KMS-11 (cell line): ENCODE measurements around the gene C4BPB.

ENCODE experiments used
- H2AFZ ChIP-seq: fragments of 200-600 bp; sonication (generic); 2 replicates; pipeline ENCODE4 v1.6.1; 2016; ENCODE audit warnings: antibody characterized with exemption, mixed run types, low read depth
- H3K27ac ChIP-seq: fragments of 200-600 bp; sonication (generic); 2 replicates; pipeline ENCODE4 v1.6.1; 2016; ENCODE audit warnings: mild to moderate bottlenecking, mixed run types
- H3K27me3 ChIP-seq: fragments of 200-600 bp; sonication (generic); 2 replicates; pipeline ENCODE4 v1.6.1; 2017; ENCODE audit warnings: mild to moderate bottlenecking, low read depth, mixed run types, moderate library complexity; ENCODE audit not compliant: insufficient read depth
- H3K36me3 ChIP-seq: fragments of 200-600 bp; sonication (generic); 2 replicates; pipeline ENCODE4 v1.6.1; 2017; ENCODE audit warnings: mild to moderate bottlenecking, mixed run types; ENCODE audit not compliant: insufficient read depth
- H3K4me1 ChIP-seq: fragments of 200-600 bp; sonication (generic); 2 replicates; pipeline ENCODE4 v1.6.1; 2016; ENCODE audit warnings: mild to moderate bottlenecking, low read depth, mixed run types; ENCODE audit not compliant: poor library complexity, severe bottlenecking
- H3K4me2 ChIP-seq: fragments of 200-600 bp; sonication (generic); 2 replicates; pipeline ENCODE4 v1.7.0; 2016; ENCODE audit warnings: mild to moderate bottlenecking, mixed run types
- H3K4me3 ChIP-seq: fragments of 200-600 bp; sonication (generic); IDR thresholded peaks from 2 replicates; pipeline ENCODE4 v1.6.1; 2017; ENCODE audit warnings: low read depth, low read length, mixed read lengths; ENCODE audit not compliant: insufficient read depth
- H3K79me2 ChIP-seq: fragments of 200-600 bp; sonication (generic); 2 replicates; pipeline ENCODE4 v1.6.1; 2016; ENCODE audit warnings: low read depth, mixed run types; ENCODE audit not compliant: insufficient read depth
- H3K9ac ChIP-seq: fragments of 200-600 bp; sonication (generic); 2 replicates; pipeline ENCODE4 v1.6.1; 2016; ENCODE audit warnings: mild to moderate bottlenecking, mixed run types
- H4K20me1 ChIP-seq: fragments of 200-600 bp; sonication (generic); 2 replicates; pipeline ENCODE4 v1.6.1; 2016; ENCODE audit warnings: mild to moderate bottlenecking, mixed run types; ENCODE audit not compliant: insufficient read depth
- TF ChIP-seq, protein P1 (sequence below): fragments of 200-600 bp; sonication (generic); conservative IDR thresholded peaks from 2 replicates; pipeline ENCODE4 v1.6.1; 2017; ENCODE audit warnings: low read depth, mild to moderate bottlenecking, antibody characterized with exemption, low read length, moderate library complexity, mixed read lengths

The C4BPB gene

DNA sequence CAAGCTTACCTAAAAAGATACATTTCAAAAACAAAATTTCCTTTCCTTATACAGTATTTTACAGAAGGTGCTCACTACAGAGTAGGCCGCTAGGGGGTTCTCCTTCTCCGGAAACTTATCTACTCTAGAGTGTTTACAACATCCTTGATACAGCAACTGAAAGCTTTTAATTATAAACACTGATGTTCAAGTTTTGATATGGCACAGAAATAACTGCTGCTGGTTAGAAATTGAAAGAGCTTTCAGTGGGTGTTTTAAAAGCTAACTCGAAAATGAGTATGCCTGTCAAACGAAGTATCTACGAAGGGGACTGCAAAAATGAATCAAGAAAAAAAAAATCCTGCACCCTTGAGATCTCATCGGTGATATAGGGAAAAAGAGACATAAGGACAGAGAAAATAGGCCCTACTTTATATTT lies 38.7 kb upstream of the C4BPB start:
- Histone ChIP-seq H3K4me2 (peak overlapping the region; percentile 53), H3K4me3 (peak overlapping the region; percentile 46), H3K36me3 (no peaks in the 10 kb centered on the region), H3K4me1 (peaks cover 36% of the 10 kb centered on the region), H3K9ac (peak overlapping the region; percentile 75), H3K79me2 (peaks cover 21% of the 10 kb centered on the region), H3K27ac (peak overlapping the region; percentile 45), H2AFZ (peak overlapping the region; percentile 90), H3K27me3 (no peaks in the 10 kb centered on the region), H4K20me1 (no peaks in the 10 kb centered on the region)
- TF ChIP-seq, protein P1, sequence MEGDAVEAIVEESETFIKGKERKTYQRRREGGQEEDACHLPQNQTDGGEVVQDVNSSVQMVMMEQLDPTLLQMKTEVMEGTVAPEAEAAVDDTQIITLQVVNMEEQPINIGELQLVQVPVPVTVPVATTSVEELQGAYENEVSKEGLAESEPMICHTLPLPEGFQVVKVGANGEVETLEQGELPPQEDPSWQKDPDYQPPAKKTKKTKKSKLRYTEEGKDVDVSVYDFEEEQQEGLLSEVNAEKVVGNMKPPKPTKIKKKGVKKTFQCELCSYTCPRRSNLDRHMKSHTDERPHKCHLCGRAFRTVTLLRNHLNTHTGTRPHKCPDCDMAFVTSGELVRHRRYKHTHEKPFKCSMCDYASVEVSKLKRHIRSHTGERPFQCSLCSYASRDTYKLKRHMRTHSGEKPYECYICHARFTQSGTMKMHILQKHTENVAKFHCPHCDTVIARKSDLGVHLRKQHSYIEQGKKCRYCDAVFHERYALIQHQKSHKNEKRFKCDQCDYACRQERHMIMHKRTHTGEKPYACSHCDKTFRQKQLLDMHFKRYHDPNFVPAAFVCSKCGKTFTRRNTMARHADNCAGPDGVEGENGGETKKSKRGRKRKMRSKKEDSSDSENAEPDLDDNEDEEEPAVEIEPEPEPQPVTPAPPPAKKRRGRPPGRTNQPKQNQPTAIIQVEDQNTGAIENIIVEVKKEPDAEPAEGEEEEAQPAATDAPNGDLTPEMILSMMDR = peak; percentile 94

DNA sequence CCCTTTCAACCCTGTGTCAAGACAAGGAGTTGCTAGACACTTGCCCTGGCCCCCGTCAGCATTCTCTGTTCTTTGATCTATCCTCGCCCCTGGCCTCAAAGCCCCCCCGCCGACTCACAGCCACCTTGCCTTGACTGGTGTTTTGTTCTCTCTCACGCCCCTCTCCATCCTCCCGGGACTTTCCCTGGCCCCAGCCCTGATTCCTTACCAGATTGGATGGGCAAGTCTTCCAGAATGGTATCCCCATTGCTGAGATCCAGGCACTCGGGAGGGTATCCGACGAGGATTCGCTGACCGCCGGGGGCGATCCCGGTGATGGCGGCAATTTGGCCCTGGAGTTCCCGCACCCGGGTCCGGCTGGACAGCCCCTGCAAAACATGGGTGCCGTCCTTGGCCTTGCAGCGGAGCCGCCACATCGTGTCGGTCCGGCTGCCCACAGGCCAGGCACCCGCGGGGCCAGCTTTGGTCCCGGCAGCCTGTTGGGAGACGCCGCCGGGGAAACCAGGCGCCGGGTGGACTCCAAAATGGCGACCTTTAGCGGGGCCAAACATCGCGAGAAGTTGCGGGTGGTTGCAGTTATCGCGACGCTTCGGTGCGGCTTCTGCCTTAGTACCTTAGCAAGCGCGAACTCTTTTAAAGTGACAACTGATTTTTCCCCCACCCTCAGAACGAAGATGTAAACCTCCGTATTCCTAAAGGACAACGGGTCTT lies 38.0 kb upstream of the C4BPB start:
- peaks cover 38% of the 10 kb centered on the region for H3K4me1 ChIP-seq

DNA sequence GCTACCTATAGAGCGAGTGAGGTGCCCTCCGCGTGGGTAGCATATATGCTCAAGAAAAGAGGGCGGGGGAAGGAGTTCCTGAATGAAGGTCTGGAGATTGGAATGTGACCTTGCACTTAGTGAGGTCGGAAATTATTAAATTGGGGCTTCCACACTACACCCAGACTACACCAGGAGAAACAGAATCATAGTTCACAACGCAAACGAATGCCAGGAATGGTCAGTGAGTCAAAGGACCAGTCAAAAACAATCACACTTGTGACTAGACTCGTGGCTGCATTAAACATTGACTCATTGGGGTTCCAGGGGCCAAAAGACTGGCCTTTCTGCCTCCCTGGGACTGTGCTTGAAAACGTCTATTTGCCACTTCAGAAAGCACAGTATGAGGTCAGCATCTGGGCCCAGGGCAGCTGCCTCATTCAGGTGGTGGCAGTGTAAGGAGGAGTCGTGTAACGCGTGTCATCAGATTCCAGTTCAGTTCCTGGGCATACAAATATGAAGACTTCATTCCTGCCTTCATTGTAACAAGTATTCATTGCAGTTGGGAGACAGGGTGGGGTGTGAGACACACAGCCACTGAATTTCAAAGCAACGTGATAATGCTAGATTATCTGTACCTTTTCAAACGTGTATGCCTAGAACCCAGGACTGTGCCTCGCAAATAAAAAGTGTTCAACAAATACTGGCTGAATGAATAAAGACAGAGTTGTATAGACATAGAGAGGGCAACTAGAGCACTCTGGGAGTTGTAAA lies 37.3 kb upstream of the C4BPB start, which contains the start of gene YOD1:
YOD1 (minus strand) TSS at position 18 of the 753 bp plus-strand sequence. CDS start 178 bp downstream, outside the sequence.
- Histone ChIP-seq H3K27me3 (no peaks in the 10 kb centered on the region), H3K36me3 (no peaks in the 10 kb centered on the region), H3K4me1 (peaks cover 38% of the 10 kb centered on the region), H3K27ac (peak within 1 kb of the TSS; percentile 45), H3K4me2 (peak within 1 kb of the TSS; percentile 72), H2AFZ (peak within 1 kb of the TSS; percentile 90), H3K9ac (peak within 1 kb of the TSS; percentile 75), H3K4me3 (peak within 1 kb of the TSS; percentile 67), H4K20me1 (no peaks in the 10 kb centered on the region), H3K79me2 (peaks cover 21% of the 10 kb centered on the region)
- TF ChIP-seq, protein P1 = no peak

More for the DNA sequence above, 38.0 kb upstream of the C4BPB start:
- H3K36me3 ChIP-seq = no peaks in the 10 kb centered on the region
- peak overlapping the region; percentile 90 for H2AFZ ChIP-seq
- peaks cover 21% of the 10 kb centered on the region for H3K79me2 ChIP-seq
- H3K4me3 ChIP-seq = peak overlapping the region; percentile 67
- TF ChIP-seq, protein P1 = no peak
- no peaks in the 10 kb centered on the region for H4K20me1 ChIP-seq
- H3K27me3 ChIP-seq = no peaks in the 10 kb centered on the region
- H3K27ac ChIP-seq = peak overlapping the region; percentile 45
- H3K9ac ChIP-seq = peak overlapping the region; percentile 75
- peak overlapping the region; percentile 53 for H3K4me2 ChIP-seq

DNA sequence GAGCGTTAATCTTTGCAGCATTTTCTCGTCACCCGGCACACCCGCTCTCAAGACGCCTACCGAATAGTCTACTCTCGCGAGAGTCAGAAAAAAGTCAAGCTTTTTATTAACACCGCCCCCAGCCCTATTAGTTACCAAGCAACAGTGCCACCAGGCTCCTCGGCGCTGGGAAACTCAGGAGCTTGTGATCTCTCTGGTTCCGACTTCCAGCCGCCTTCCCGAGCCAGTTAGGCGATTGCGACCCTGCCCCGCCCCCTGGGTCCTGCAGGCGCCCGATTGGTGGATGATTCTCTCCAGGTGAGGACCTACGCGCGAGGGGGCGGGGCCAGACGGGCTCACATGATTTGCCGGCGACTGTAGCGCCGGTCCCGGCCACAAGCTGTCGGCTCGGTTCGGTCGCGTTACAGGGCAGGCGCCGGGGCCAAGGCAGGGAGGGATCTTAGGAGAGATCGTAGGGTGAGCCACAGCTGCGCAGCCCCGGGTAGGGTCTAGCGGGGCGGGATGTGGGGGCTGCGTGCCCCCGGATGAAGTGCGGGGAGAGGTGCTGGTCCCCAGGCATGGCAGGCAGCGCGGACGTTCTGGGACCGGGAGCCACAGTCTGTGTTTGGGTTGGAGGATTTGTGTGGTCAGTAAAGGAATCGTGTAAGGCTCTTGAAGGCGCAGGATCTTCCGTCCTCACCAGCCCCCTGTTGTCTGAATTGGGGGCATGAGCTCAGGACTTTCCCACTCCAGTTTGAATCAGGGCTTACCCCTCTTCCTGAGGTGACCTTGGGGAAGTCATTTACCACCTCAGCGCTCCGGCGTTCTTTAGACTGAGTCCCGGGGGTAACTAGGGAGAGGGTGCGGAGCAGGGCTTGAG lies 35.5 kb upstream of the C4BPB start, which contains the start of gene PFKFB2:
PFKFB2 (plus strand) TSS at position 365 of the 859 bp plus-strand sequence. CDS start 1,443 bp downstream, outside the sequence.
- H3K4me2 ChIP-seq = peak within 1 kb of the TSS; percentile 72
- H3K9ac ChIP-seq = peak within 1 kb of the TSS; percentile 63
- peaks cover 10% of the 10 kb centered on the region; the same call in 1 of the 2 replicates for H3K79me2 ChIP-seq

More for the DNA sequence above, 35.5 kb upstream of the C4BPB start, which contains the start of gene PFKFB2:
- TF ChIP-seq, protein P1 = no peak
- no peaks in the 10 kb centered on the region for H3K27me3 ChIP-seq
- H2AFZ ChIP-seq = peak within 1 kb of the TSS; percentile 85
- no peaks in the 10 kb centered on the region for H4K20me1 ChIP-seq
- H3K4me1 ChIP-seq = peaks cover 30% of the 10 kb centered on the region
- no peaks in the 10 kb centered on the region for H3K36me3 ChIP-seq
- H3K4me3 ChIP-seq = no peak within 1 kb of the TSS
- peak within 1 kb of the TSS; percentile 6; the same call in 1 of the 2 replicates for H3K27ac ChIP-seq
